ENCODE data around the gene BAIAP3. TPM values are rescaled to one million over a fixed set of nuclear protein-coding genes. Genes with fewer than 3 reads are reported as not detected.

The BAIAP3 gene
- total and polyA plus RNA-seq, 12 donors: 0.79 to 129 (median 16.3) TPM

DNA sequence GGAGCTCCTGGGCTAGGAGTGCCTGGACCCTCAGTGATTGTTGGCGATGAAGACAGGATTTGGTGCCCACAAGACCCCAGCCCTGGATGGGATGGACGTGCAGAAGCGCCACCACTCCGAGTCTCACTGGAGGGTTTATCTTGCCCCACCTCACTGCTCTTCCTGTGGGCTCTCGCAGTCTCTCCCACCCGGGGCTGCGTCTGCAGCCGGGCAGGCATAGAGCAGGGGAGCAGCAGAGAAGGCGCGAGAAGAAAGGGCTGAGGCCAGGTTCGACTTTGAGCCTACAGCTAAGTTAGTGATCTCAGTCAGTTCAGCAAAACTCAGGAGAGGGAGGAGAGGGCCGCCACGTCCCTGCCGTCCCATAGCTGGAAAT, 17.4 kb upstream of the BAIAP3 start:
- Histone ChIP-seq H3K4me3 (no peak overlapping the region), H3K4me1 (replicated peaks in 1 of 2) (peaks cover 21 to 24% of the 10 kb centered on the region in 2 donors), H3K36me3 (replicated peaks in 1 of 2) (peaks cover 0 to 82% of the 10 kb centered on the region in 2 donors), H3K27ac (no peak overlapping the region), H3K9me3 (replicated peaks in 1 of 3) (no peaks in the 10 kb centered on the region), H3K27me3 (no peaks in the 10 kb centered on the region)
- TF ChIP-seq POLR2A (IDR thresholded peaks at IDR 0.05): no peak
- TF ChIP-seq, protein P1, sequence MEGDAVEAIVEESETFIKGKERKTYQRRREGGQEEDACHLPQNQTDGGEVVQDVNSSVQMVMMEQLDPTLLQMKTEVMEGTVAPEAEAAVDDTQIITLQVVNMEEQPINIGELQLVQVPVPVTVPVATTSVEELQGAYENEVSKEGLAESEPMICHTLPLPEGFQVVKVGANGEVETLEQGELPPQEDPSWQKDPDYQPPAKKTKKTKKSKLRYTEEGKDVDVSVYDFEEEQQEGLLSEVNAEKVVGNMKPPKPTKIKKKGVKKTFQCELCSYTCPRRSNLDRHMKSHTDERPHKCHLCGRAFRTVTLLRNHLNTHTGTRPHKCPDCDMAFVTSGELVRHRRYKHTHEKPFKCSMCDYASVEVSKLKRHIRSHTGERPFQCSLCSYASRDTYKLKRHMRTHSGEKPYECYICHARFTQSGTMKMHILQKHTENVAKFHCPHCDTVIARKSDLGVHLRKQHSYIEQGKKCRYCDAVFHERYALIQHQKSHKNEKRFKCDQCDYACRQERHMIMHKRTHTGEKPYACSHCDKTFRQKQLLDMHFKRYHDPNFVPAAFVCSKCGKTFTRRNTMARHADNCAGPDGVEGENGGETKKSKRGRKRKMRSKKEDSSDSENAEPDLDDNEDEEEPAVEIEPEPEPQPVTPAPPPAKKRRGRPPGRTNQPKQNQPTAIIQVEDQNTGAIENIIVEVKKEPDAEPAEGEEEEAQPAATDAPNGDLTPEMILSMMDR (IDR thresholded peaks at IDR 0.05): no peak
- no peak for DNase-seq
- intact Hi-C loops (cut with DNase I): loop anchor here (10.0 kb wide), 2 partner anchors 89 to 99 kb away; partner anchors contain the start of gene UNKL (in 1 of the 2)
- WGBS, 4 donors: 86 to 93% (median 88%) methylated on average over 10 to 14 of the region's 14 CpGs

GRCh38 chr16:1317479-1318267, 15.8 kb upstream of the BAIAP3 start:
- Histone ChIP-seq H3K27ac (no peak overlapping the region), H3K27me3 (no peaks in the 10 kb centered on the region), H3K36me3 (replicated peaks in 1 of 2) (peaks cover 0 to 89% of the 10 kb centered on the region in 2 donors), H3K9me3 (replicated peaks in 1 of 3) (no peaks in the 10 kb centered on the region), H3K4me1 (replicated peaks in 1 of 2) (peaks cover 5 to 8% of the 10 kb centered on the region in 2 donors), H3K4me3 (no peak overlapping the region)
- intact Hi-C loops (cut with DNase I): loop anchor here (10.0 kb wide), 2 partner anchors 87 to 97 kb away; partner anchors contain the start of gene UNKL (in 1 of the 2)
- DNase-seq: no peak
- 82 to 90% (median 89%) methylated on average over 23 to 32 of the region's 32 CpGs for WGBS, 4 donors
- no peak for TF ChIP-seq POLR2A (IDR thresholded peaks at IDR 0.05)
- TF ChIP-seq, protein P1 (IDR thresholded peaks at IDR 0.05): no peak

GRCh38 chr16:1318268-1318545, 15.2 kb upstream of the BAIAP3 start:
- 76 to 78% (median 76%) methylated on average over 8 to 9 of the region's 9 CpGs for WGBS, 4 donors
- peaks cover 0 to 4% of the 10 kb centered on the region in 2 donors for H3K4me1 ChIP-seq (replicated peaks in 1 of 2)
- TF ChIP-seq, protein P1 (IDR thresholded peaks at IDR 0.05): no peak
- no peak for TF ChIP-seq POLR2A (IDR thresholded peaks at IDR 0.05)
- no peak for DNase-seq
- no peak overlapping the region for H3K27ac ChIP-seq
- intact Hi-C loops (cut with DNase I): loop anchor here (10.0 kb wide), 2 partner anchors 87 to 97 kb away; partner anchors contain the start of gene UNKL (in 1 of the 2)
- H3K27me3 ChIP-seq: no peaks in the 10 kb centered on the region
- H3K36me3 ChIP-seq (replicated peaks in 1 of 2): peaks cover 0 to 88% of the 10 kb centered on the region in 2 donors
- no peak overlapping the region for H3K4me3 ChIP-seq
- H3K9me3 ChIP-seq (replicated peaks in 1 of 3): no peaks in the 10 kb centered on the region

DNA sequence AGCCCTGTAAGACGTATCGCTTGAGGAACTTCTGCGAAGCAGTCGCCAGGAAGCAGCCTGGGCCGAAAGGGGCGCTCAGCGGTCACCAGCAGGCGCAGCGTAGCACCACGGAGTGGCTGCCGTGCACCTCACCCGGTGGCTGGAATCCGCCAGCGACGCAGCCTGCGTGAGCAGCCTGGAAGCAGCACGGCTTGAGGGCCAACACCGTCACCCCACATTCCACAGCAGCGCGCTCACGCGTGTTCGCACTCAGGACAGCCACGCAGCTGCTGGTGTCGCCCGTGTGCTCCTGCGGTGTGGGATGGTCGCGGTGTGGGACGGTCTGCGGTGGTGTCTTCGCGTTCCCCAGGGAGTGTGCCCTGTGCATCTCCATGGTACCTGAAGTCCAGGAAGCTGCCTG, 14.4 kb upstream of the BAIAP3 start:
- 91 to 93% (median 92%) methylated on average over 26 to 33 of the region's 33 CpGs for WGBS, 4 donors
- Histone ChIP-seq H3K4me1 (replicated peaks in 1 of 2) (no peaks in the 10 kb centered on the region), H3K27ac (no peak overlapping the region), H3K4me3 (no peak overlapping the region), H3K36me3 (replicated peaks in 1 of 2) (peaks cover 0 to 93% of the 10 kb centered on the region in 2 donors), H3K27me3 (no peaks in the 10 kb centered on the region), H3K9me3 (replicated peaks in 1 of 3) (no peaks in the 10 kb centered on the region)
- TF ChIP-seq, protein P1 (IDR thresholded peaks at IDR 0.05): no peak
- TF ChIP-seq POLR2A (IDR thresholded peaks at IDR 0.05): no peak
- no peak for DNase-seq
- intact Hi-C loops (cut with DNase I): loop anchor here (10.0 kb wide), 2 partner anchors 86 to 96 kb away; partner anchors contain the start of gene UNKL (in 1 of the 2)
